Astrocyte (in vitro differentiated cells and primary cell): Measurements from ENCODE around the gene TBC1D19.
"Not testable (repeated sequence)": the region's sequence is repeated elsewhere in the genome, so short reads cannot be mapped to it uniquely, and the experiment has no call there.

Experiments
- EZH2 ChIP-seq: IDR thresholded peaks from 2 replicates; pipeline ENCODE4 v1.6.1; 2012; ENCODE audit warnings: mild to moderate bottlenecking, low read length, inconsistent platforms; ENCODE audit not compliant: insufficient read depth
- TF ChIP-seq, protein P1 (sequence below): IDR thresholded peaks from 2 replicates; pipeline ENCODE4 v1.5.1; 2011; ENCODE audit warnings: low read depth, mild to moderate bottlenecking, inconsistent platforms, low read length, moderate library complexity; ENCODE audit not compliant: insufficient read depth

GRCh38 chr4:26548379-26548778, 35.5 kb upstream of the TBC1D19 start:
- TF ChIP-seq, protein P1, sequence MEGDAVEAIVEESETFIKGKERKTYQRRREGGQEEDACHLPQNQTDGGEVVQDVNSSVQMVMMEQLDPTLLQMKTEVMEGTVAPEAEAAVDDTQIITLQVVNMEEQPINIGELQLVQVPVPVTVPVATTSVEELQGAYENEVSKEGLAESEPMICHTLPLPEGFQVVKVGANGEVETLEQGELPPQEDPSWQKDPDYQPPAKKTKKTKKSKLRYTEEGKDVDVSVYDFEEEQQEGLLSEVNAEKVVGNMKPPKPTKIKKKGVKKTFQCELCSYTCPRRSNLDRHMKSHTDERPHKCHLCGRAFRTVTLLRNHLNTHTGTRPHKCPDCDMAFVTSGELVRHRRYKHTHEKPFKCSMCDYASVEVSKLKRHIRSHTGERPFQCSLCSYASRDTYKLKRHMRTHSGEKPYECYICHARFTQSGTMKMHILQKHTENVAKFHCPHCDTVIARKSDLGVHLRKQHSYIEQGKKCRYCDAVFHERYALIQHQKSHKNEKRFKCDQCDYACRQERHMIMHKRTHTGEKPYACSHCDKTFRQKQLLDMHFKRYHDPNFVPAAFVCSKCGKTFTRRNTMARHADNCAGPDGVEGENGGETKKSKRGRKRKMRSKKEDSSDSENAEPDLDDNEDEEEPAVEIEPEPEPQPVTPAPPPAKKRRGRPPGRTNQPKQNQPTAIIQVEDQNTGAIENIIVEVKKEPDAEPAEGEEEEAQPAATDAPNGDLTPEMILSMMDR, result not testable (repeated sequence)
- TF ChIP-seq EZH2, result not testable (repeated sequence)
